ENCODE results near the gene CMPK2.
A peak's percentile ranks its signal among the peaks of the same experiment; 100 is the strongest.

The CMPK2 gene

DNA sequence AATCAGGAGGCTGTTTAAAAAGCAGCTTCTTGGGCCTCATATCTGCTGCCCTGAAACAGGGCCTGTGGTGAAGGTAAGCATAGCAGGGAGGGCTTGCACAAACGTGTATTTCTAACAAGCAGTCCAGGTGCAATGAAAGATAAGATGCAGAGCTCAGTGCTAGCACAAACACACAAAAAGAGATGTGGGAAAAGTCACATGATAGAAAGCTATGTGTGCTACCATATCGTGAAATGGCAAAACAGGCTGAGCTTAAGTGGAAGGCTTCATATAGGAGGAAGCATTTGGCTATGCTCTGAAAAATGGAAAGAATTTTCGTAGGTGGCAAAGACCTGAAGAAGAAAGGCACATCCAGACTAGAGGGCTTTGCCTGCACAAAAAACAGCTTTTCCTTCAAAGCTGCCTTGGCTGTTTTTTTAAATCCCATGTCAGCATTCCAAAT is 22.1 kb upstream of the CMPK2 start:
- no peak overlapping the region for H3K4me3 Mint-ChIP-seq
- no peaks in the 10 kb centered on the region for H3K9me3 Mint-ChIP-seq
- H3K4me1 Mint-ChIP-seq: no peaks in the 10 kb centered on the region
- no peak overlapping the region for H3K27ac Mint-ChIP-seq
- no peaks in the 10 kb centered on the region for H3K36me3 Mint-ChIP-seq
- ATAC-seq: no peak
- peaks cover 11% of the 10 kb centered on the region for H3K27me3 Mint-ChIP-seq

DNA sequence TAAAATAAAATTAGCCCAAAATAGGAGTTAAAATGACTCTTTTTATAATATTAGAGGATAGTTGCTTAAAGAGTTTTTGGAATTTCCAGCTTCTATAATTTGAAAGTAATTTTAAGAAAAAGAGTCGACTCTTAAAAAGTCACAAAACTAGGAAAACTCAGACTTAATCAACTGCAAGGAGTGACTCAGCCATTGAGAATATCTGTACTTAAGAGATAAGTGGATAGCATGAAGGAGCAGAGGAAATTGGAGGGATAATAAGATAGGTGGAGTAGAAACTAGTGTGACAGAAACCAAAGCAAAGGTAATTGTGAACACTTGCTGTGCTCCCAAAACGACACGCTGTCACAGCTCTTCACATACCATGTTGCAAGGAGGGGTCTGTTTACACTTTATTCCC is 20.3 kb upstream of the CMPK2 start:
- Mint-ChIP-seq H3K4me3 (no peak overlapping the region), H3K4me1 (peaks cover 3% of the 10 kb centered on the region), H3K9me3 (no peaks in the 10 kb centered on the region), H3K27me3 (peaks cover 21% of the 10 kb centered on the region), H3K36me3 (no peaks in the 10 kb centered on the region), H3K27ac (no peak overlapping the region)
- no peak for ATAC-seq

DNA sequence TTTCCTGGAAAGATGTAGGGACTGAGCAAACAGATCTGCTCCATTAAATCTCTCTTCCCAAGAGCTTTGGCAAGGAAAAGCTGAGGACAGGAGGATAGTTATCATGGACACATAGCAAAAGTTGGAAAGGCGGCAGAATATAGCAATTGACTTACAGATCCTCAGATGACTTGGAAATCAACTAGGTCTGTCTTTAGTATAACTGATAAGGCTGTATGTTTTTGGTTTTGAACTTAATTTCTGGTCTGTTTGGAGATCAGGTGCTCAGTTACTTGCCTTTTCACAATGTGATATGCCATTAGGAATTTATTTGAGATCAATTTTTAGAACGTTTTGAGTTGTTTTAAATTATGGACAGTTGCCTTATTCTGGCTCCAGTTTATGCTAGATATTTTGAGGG is 19.8 kb upstream of the CMPK2 start:
- Mint-ChIP-seq H3K9me3 (no peaks in the 10 kb centered on the region), H3K27me3 (peaks cover 21% of the 10 kb centered on the region), H3K36me3 (no peaks in the 10 kb centered on the region), H3K4me1 (peaks cover 6% of the 10 kb centered on the region), H3K27ac (no peak overlapping the region), H3K4me3 (no peak overlapping the region)
- ATAC-seq: no peak

- no peaks in the 10 kb centered on the region for H3K36me3 Mint-ChIP-seq
These were observed 17.9 kb upstream of the CMPK2 start for GRCh38 chr2:6883448-6884122.

GRCh38 chr2:6881516-6881915 is 15.8 kb upstream of the CMPK2 start:
- no peak overlapping the region for H3K4me3 Mint-ChIP-seq
- H3K27ac Mint-ChIP-seq: no peak overlapping the region

More at GRCh38 chr2:6883448-6884122, 17.9 kb upstream of the CMPK2 start:
- Mint-ChIP-seq H3K9me3 (no peaks in the 10 kb centered on the region), H3K4me3 (no peak overlapping the region), H3K27me3 (peaks cover 21% of the 10 kb centered on the region), H3K27ac (no peak overlapping the region), H3K4me1 (peaks cover 15% of the 10 kb centered on the region)
- no peak for ATAC-seq

DNA sequence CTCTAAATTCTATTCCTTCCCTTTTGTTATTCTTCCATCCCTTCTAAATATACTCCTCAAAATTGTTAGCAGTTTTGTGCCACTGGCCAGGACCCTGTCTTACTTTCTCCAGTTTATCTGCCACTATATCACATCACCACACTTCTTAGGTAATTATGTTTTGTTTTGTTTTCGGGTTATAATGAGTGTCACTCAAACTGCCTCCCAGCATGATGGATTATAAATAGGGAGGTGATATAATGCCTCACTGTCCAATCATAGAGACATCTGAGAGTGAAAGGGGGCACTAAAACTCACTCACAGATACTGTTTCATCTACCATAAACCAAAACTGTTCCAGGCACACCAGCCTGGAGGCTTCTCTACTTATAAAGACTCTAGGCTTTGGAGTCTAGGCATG is 15.3 kb upstream of the CMPK2 start:
- H3K9me3 Mint-ChIP-seq: no peaks in the 10 kb centered on the region
- H3K27me3 Mint-ChIP-seq: peaks cover 21% of the 10 kb centered on the region
- H3K4me3 Mint-ChIP-seq: no peak overlapping the region
- H3K27ac Mint-ChIP-seq: no peak overlapping the region
- H3K4me1 Mint-ChIP-seq: peaks cover 27% of the 10 kb centered on the region
- H3K36me3 Mint-ChIP-seq: no peaks in the 10 kb centered on the region
- ATAC-seq: no peak

More at GRCh38 chr2:6881516-6881915, 15.8 kb upstream of the CMPK2 start:
- H3K4me1 Mint-ChIP-seq: peaks cover 27% of the 10 kb centered on the region
- H3K9me3 Mint-ChIP-seq: no peaks in the 10 kb centered on the region
- ATAC-seq: no peak
- H3K36me3 Mint-ChIP-seq: no peaks in the 10 kb centered on the region
- H3K27me3 Mint-ChIP-seq: peaks cover 21% of the 10 kb centered on the region

DNA sequence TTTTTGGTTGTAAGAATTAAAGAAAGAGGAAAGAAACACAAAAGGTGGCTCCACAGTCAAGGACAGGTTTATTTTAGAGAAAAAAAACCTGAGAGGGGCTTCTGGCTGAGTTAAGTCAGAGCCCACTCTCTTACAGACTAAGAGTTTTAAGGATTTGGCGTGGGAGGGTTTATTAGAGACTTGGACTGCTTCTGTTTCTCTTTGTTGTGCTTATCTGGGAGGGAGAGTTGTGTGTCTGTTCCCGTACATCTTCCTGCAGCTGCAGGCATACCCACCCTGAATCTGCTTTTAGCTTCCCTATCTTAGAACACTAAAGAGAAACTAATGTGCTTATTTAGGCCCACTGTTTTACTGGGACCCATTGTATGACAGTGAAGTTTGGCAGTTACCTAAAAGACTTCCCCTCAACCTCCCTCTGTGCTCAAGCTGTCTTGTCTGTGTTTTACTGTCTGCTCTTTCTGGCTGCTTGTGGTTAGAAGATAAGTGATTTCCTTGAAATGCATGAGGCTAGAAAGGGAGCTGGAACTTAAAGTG is 14.6 kb upstream of the CMPK2 start:
- no peak overlapping the region for H3K4me3 Mint-ChIP-seq
- no peaks in the 10 kb centered on the region for H3K9me3 Mint-ChIP-seq
- no peak overlapping the region for H3K27ac Mint-ChIP-seq
- peaks cover 21% of the 10 kb centered on the region for H3K27me3 Mint-ChIP-seq
- no peak for ATAC-seq
- H3K4me1 Mint-ChIP-seq: peaks cover 27% of the 10 kb centered on the region
- no peaks in the 10 kb centered on the region for H3K36me3 Mint-ChIP-seq

GRCh38 chr2:6879011-6879410 is 13.3 kb upstream of the CMPK2 start:
- Mint-ChIP-seq H3K27me3 (peaks cover 16% of the 10 kb centered on the region), H3K36me3 (peaks cover 3% of the 10 kb centered on the region), H3K9me3 (peaks cover 1% of the 10 kb centered on the region), H3K4me3 (no peak overlapping the region), H3K4me1 (peaks cover 27% of the 10 kb centered on the region), H3K27ac (no peak overlapping the region)
- ATAC-seq: no peak

DNA sequence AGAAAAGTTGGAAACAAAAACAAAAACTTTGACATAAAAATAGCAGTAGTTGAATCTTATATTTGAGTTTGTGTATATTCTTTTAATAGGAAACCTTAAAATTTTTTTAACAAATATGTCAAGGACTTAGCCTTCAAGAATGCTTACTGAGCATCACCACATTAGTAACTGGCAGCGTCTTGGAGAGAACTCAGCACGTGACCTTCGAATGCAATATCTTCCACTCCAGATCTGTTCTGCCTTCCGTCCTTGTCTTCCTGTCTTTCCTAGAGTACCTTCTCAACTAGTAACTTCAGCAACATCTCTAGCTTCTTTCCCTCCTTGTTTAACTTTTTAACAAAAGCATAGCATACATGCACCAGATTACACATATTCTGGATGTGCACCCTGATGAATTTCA is 12.8 kb upstream of the CMPK2 start:
- H3K36me3 Mint-ChIP-seq: peaks cover 6% of the 10 kb centered on the region
- H3K9me3 Mint-ChIP-seq: peaks cover 3% of the 10 kb centered on the region
- no peak overlapping the region for H3K27ac Mint-ChIP-seq
- H3K27me3 Mint-ChIP-seq: peaks cover 12% of the 10 kb centered on the region
- H3K4me3 Mint-ChIP-seq: no peak overlapping the region
- H3K4me1 Mint-ChIP-seq: peaks cover 27% of the 10 kb centered on the region
- ATAC-seq: no peak

- H3K4me1 Mint-ChIP-seq: peaks cover 34% of the 10 kb centered on the region
- H3K9me3 Mint-ChIP-seq: peaks cover 3% of the 10 kb centered on the region
- ATAC-seq: peak; percentile 51
- H3K4me3 Mint-ChIP-seq: peak within 1 kb of the TSS; percentile 72
- H3K36me3 Mint-ChIP-seq: peaks cover 6% of the 10 kb centered on the region
- peak within 1 kb of the TSS; percentile 64 for H3K27ac Mint-ChIP-seq
- peaks cover 9% of the 10 kb centered on the region for H3K27me3 Mint-ChIP-seq
These were observed 11.9 kb upstream of the CMPK2 start, which contains the start of gene RSAD2 for GRCh38 chr2:6877402-6878304. Gene RSAD2 (plus strand): TSS chr2:6877777. CDS start chr2:6877801, 24 bp downstream.

DNA sequence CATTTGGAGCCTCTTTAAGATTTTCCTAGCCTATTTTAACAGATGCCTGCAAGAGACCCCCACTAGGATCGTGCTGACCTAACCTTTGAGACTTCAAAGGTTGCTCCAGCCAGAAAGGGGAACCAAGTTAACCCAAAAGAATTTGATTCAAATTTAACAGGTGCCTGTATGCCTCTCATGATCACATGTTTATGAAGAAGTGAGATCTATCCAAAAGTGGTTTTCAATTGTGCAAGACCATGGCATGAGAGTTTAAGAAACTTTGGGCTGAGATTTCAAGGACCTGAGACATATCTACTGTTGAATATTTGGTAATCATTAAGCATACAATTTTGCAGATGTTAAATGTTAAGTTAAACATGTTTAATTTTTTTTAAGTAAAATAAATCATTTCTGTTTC is 10.6 kb upstream of the CMPK2 start:
- ATAC-seq: no peak
- H3K9me3 Mint-ChIP-seq: peaks cover 3% of the 10 kb centered on the region
- peaks cover 6% of the 10 kb centered on the region for H3K36me3 Mint-ChIP-seq
- no peak overlapping the region for H3K27ac Mint-ChIP-seq
- peaks cover 40% of the 10 kb centered on the region for H3K4me1 Mint-ChIP-seq
- H3K27me3 Mint-ChIP-seq: no peaks in the 10 kb centered on the region
- no peak overlapping the region for H3K4me3 Mint-ChIP-seq

DNA sequence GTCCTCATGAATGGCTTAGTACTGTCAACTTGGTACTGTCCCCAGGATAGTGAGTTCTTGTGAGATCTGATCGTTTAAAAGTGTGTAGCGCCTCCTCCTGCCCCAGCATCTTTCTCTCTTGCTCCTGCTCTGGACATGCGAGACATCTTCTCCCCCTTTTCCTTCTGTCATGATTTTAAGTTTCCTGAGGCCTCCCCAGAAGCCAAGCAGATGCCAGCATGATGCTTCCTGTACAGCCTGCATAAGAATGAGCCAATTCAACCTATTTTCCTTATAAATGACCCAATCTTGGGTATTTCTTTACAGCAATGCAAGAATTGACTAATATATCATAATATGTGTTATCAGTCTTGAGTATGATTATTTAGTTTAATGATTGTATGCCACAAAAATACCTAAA is 8.3 kb upstream of the CMPK2 start:
- Mint-ChIP-seq H3K4me1 (peaks cover 29% of the 10 kb centered on the region), H3K9me3 (peaks cover 3% of the 10 kb centered on the region), H3K4me3 (no peak overlapping the region), H3K27me3 (no peaks in the 10 kb centered on the region), H3K36me3 (peaks cover 6% of the 10 kb centered on the region), H3K27ac (no peak overlapping the region)
- ATAC-seq: no peak

GRCh38 chr2:6872394-6872793 is 6.7 kb upstream of the CMPK2 start:
- Mint-ChIP-seq H3K9me3 (peaks cover 3% of the 10 kb centered on the region), H3K4me3 (no peak overlapping the region), H3K27ac (no peak overlapping the region), H3K27me3 (no peaks in the 10 kb centered on the region), H3K36me3 (peaks cover 6% of the 10 kb centered on the region), H3K4me1 (peaks cover 16% of the 10 kb centered on the region)
- ATAC-seq: peak; percentile 57

GRCh38 chr2:6866982-6867381 is 1.3 kb upstream of the CMPK2 start:
- Mint-ChIP-seq H3K27ac (no peak overlapping the region), H3K36me3 (peaks cover 7% of the 10 kb centered on the region)

GRCh38 chr2:6866275-6866671 is 566 bp upstream of the CMPK2 start:
- H3K4me1 Mint-ChIP-seq: peaks cover 8% of the 10 kb centered on the region
- peak; percentile 63 for ATAC-seq

More at GRCh38 chr2:6866982-6867381, 1.3 kb upstream of the CMPK2 start:
- ATAC-seq: no peak
- Mint-ChIP-seq H3K4me1 (peaks cover 8% of the 10 kb centered on the region), H3K9me3 (no peaks in the 10 kb centered on the region), H3K4me3 (no peak overlapping the region), H3K27me3 (no peaks in the 10 kb centered on the region)

More at GRCh38 chr2:6866275-6866671, 566 bp upstream of the CMPK2 start:
- H3K36me3 Mint-ChIP-seq: peaks cover 14% of the 10 kb centered on the region
- H3K27me3 Mint-ChIP-seq: no peaks in the 10 kb centered on the region
- peak overlapping the region; percentile 92 for H3K4me3 Mint-ChIP-seq
- H3K9me3 Mint-ChIP-seq: peaks cover 3% of the 10 kb centered on the region
- peak overlapping the region; percentile 59 for H3K27ac Mint-ChIP-seq

Measured in stimulated activated memory B cell treated with anti-CD40 and anti-IgM and Interleukin-4, amounts not matched to agents 10 μg/mL and 1 μg/mL and 100 μg/mL, for 72 hours (primary cell).